ENCODE measurements around the gene MRM3. TPM values are rescaled to one million over a fixed set of nuclear protein-coding genes. Genes with fewer than 3 reads are reported as not detected.

Gene MRM3
- total RNA-seq, 1 donor from 2014 or later = 7.2 TPM

- no peaks in the 10 kb centered on the region for H3K9me3 Mint-ChIP-seq (ENCODE audit: low read depth)
- no peak for TF ChIP-seq CTCF (IDR thresholded peaks at IDR 0.05)
- no peak overlapping the region for H3K27ac Mint-ChIP-seq (ENCODE audit: unreplicated experiment)
- no peak overlapping the region for H3K4me3 Mint-ChIP-seq (ENCODE audit: unreplicated experiment)
- peaks cover 29% of the 10 kb centered on the region for H3K36me3 Mint-ChIP-seq (ENCODE audit: low read depth)
- H3K27me3 Mint-ChIP-seq (ENCODE audit: low read depth) = no peaks in the 10 kb centered on the region
- no peak for DNase-seq (ENCODE audit: low spot score)
- no peaks in the 10 kb centered on the region for H3K4me1 Mint-ChIP-seq (ENCODE audit: low read depth)
These were observed 22.2 kb upstream of the MRM3 start for GRCh38 chr17:759964-760363.

- DNase-seq (ENCODE audit: low spot score) = no peak
- peaks cover 32% of the 10 kb centered on the region for H3K36me3 Mint-ChIP-seq (ENCODE audit: low read depth)
- H3K27me3 Mint-ChIP-seq (ENCODE audit: low read depth) = no peaks in the 10 kb centered on the region
- H3K4me3 Mint-ChIP-seq (ENCODE audit: unreplicated experiment) = no peak overlapping the region
- H3K27ac Mint-ChIP-seq (ENCODE audit: unreplicated experiment) = no peak overlapping the region
- H3K9me3 Mint-ChIP-seq (ENCODE audit: low read depth) = no peaks in the 10 kb centered on the region
- no peaks in the 10 kb centered on the region for H3K4me1 Mint-ChIP-seq (ENCODE audit: low read depth)
- TF ChIP-seq CTCF (IDR thresholded peaks at IDR 0.05) = no peak
These were observed 21.8 kb upstream of the MRM3 start for GRCh38 chr17:760371-760770.

- Mint-ChIP-seq H3K27ac (ENCODE audit: unreplicated experiment) (no peak overlapping the region), H3K4me1 (ENCODE audit: low read depth) (no peaks in the 10 kb centered on the region), H3K4me3 (ENCODE audit: unreplicated experiment) (no peak overlapping the region), H3K36me3 (ENCODE audit: low read depth) (peaks cover 33% of the 10 kb centered on the region), H3K27me3 (ENCODE audit: low read depth) (no peaks in the 10 kb centered on the region), H3K9me3 (ENCODE audit: low read depth) (no peaks in the 10 kb centered on the region)
- no peak for DNase-seq (ENCODE audit: low spot score)
- TF ChIP-seq CTCF (IDR thresholded peaks at IDR 0.05) = no peak
These were observed 15.1 kb upstream of the MRM3 start for GRCh38 chr17:767076-767475.

GRCh38 chr17:773016-773415, 9.1 kb upstream of the MRM3 start:
- H3K36me3 Mint-ChIP-seq (ENCODE audit: low read depth) = peaks cover 47% of the 10 kb centered on the region
- no peak overlapping the region for H3K4me3 Mint-ChIP-seq (ENCODE audit: unreplicated experiment)
- peaks cover 8% of the 10 kb centered on the region for H3K4me1 Mint-ChIP-seq (ENCODE audit: low read depth)
- no peak for DNase-seq (ENCODE audit: low spot score)
- no peak overlapping the region for H3K27ac Mint-ChIP-seq (ENCODE audit: unreplicated experiment)
- H3K27me3 Mint-ChIP-seq (ENCODE audit: low read depth) = no peaks in the 10 kb centered on the region
- no peak for TF ChIP-seq CTCF (IDR thresholded peaks at IDR 0.05)
- H3K9me3 Mint-ChIP-seq (ENCODE audit: low read depth) = no peaks in the 10 kb centered on the region

- peaks cover 8% of the 10 kb centered on the region for H3K4me1 Mint-ChIP-seq (ENCODE audit: low read depth)
These were observed 8.5 kb upstream of the MRM3 start for GRCh38 chr17:773467-774312.

More at GRCh38 chr17:773467-774312, 8.5 kb upstream of the MRM3 start:
- H3K27me3 Mint-ChIP-seq (ENCODE audit: low read depth) = no peaks in the 10 kb centered on the region
- no peak for TF ChIP-seq CTCF (IDR thresholded peaks at IDR 0.05)
- H3K27ac Mint-ChIP-seq (ENCODE audit: unreplicated experiment) = no peak overlapping the region
- H3K36me3 Mint-ChIP-seq (ENCODE audit: low read depth) = peaks cover 49% of the 10 kb centered on the region
- no peak overlapping the region for H3K4me3 Mint-ChIP-seq (ENCODE audit: unreplicated experiment)
- H3K9me3 Mint-ChIP-seq (ENCODE audit: low read depth) = no peaks in the 10 kb centered on the region
- no peak for DNase-seq (ENCODE audit: low spot score)

Data from chondrocyte (in vitro differentiated cells).